Head of caudate nucleus (tissue), 42 donors: ENCODE data around the gene MCRIP2.
"Not testable (repeated sequence)": the region's sequence is repeated elsewhere in the genome, so short reads cannot be mapped to it uniquely, and the experiment has no call there.

Experiments used
- DNase-seq, 42 donors: peaks; one replicate each; pipeline versions ENCODE4 v3.0.0 to v3.0.0-alpha.2; 2020 to 2021; ENCODE audit warnings: mixed read lengths in 7 of 42
- intact Hi-C: fragments of 100-400 bp; cut with DNase I; formaldehyde crosslinking; loops from one replicate; pipeline ENCODE4 v1.15.0; 2022

The MCRIP2 gene

GRCh38 chr16:641326-642188 is at the start of gene MCRIP2:
Gene MCRIP2, plus strand, starts transcription at chr16:641828. Its CDS starts 164 bp downstream, at chr16:641992.
- intact Hi-C loops, result no loop called here

GRCh38 chr16:591892-592517 is 49.6 kb upstream of the MCRIP2 start:
- intact Hi-C loops, result no loop called here
- DNase-seq, result no peak

More at GRCh38 chr16:641326-642188, at the start of gene MCRIP2:
- peak; percentile 35 to 91 (median 82) for DNase-seq

- intact Hi-C loops, result no loop called here
- DNase-seq, result peak; percentile 60 to 95 (median 81)
These were observed 48.9 kb upstream of the MCRIP2 start for GRCh38 chr16:592518-593306.

GRCh38 chr16:593406-593805 is 48.2 kb upstream of the MCRIP2 start:
- intact Hi-C loops, result no loop called here
- no peak for DNase-seq

- intact Hi-C loops, result no loop called here
- DNase-seq, result peak in 13 of 42 donors; percentile 33 to 71 (median 54)
These were observed 47.8 kb upstream of the MCRIP2 start for GRCh38 chr16:593807-594206.

- intact Hi-C loops, result no loop called here
- peak in 35 of 42 donors; percentile 34 to 86 (median 61) for DNase-seq
These were observed 46.5 kb upstream of the MCRIP2 start for GRCh38 chr16:595094-595528.

- intact Hi-C loops, result no loop called here
- peak in 7 of 42 donors; percentile 28 to 69 (median 46) for DNase-seq
These were observed 45.5 kb upstream of the MCRIP2 start for GRCh38 chr16:595942-596735.

- intact Hi-C loops, result no loop called here
- no peak for DNase-seq
These were observed 44.9 kb upstream of the MCRIP2 start for GRCh38 chr16:596736-597060.

GRCh38 chr16:597655-598054 is 44.0 kb upstream of the MCRIP2 start:
- intact Hi-C loops, DNase-seq: not testable (repeated sequence)

GRCh38 chr16:598823-599739 is 42.5 kb upstream of the MCRIP2 start:
- peak in 5 of 42 donors; percentile 28 to 76 (median 62) for DNase-seq
- intact Hi-C loops, result no loop called here

GRCh38 chr16:600781-601180 is 40.8 kb upstream of the MCRIP2 start:
- intact Hi-C loops, result no loop called here
- DNase-seq, result peak in 1 of 42 donors; percentile 58

GRCh38 chr16:603933-604332 is 37.7 kb upstream of the MCRIP2 start:
- DNase-seq, result peak in 1 of 42 donors; percentile 23
- intact Hi-C loops, result no loop called here

- intact Hi-C loops, result no loop called here
- DNase-seq, result no peak
These were observed 34.8 kb upstream of the MCRIP2 start for GRCh38 chr16:606656-607307.

GRCh38 chr16:608019-608418 is 33.6 kb upstream of the MCRIP2 start:
- DNase-seq, result peak in 1 of 42 donors; percentile 17
- intact Hi-C loops, result no loop called here

GRCh38 chr16:609316-609715 is 32.3 kb upstream of the MCRIP2 start:
- intact Hi-C loops, result no loop called here

GRCh38 chr16:609984-610383 is 31.6 kb upstream of the MCRIP2 start:
- intact Hi-C loops, result no loop called here
- DNase-seq, result peak in 1 of 42 donors; percentile 13

More at GRCh38 chr16:609316-609715, 32.3 kb upstream of the MCRIP2 start:
- DNase-seq, result no peak
